Iris pigment epithelial cell (primary cell): Measurements from ENCODE around the gene SLC27A5.
"Not testable (repeated sequence)": the region's sequence is repeated elsewhere in the genome, so short reads cannot be mapped to it uniquely, and the experiment has no call there.

Experiments
- DNase-seq: peaks from one replicate; pipeline ENCODE4 v3.0.0-alpha.2; 2011; ENCODE audit warnings: low read depth

SLC27A5 gene

GRCh38 chr19:58497634-58498170 lies 14.1 kb downstream of the SLC27A5 start:
- DNase-seq, result no peak

GRCh38 chr19:58492265-58492664 lies 19.5 kb downstream of the SLC27A5 start:
- DNase-seq, result no peak

- DNase-seq, result no peak
Measured at GRCh38 chr19:58491393-58491792, 20.4 kb downstream of the SLC27A5 start.

- DNase-seq, result not testable (repeated sequence)
Measured at GRCh38 chr19:58484349-58484748, 27.4 kb downstream of the SLC27A5 start.

GRCh38 chr19:58483776-58484175 lies 28.0 kb downstream of the SLC27A5 start:
- no peak for DNase-seq

- no peak for DNase-seq
Measured at GRCh38 chr19:58482372-58482771, 29.4 kb downstream of the SLC27A5 start.

- no peak for DNase-seq
Measured at GRCh38 chr19:58480831-58481230, 31.0 kb downstream of the SLC27A5 start.

- DNase-seq, result no peak
Measured at GRCh38 chr19:58480481-58480830, 31.3 kb downstream of the SLC27A5 start.

GRCh38 chr19:58479736-58480480 lies 31.9 kb downstream of the SLC27A5 start:
- no peak for DNase-seq

GRCh38 chr19:58479303-58479702 lies 32.5 kb downstream of the SLC27A5 start:
- DNase-seq, result no peak

GRCh38 chr19:58477871-58478270 lies 33.9 kb downstream of the SLC27A5 start:
- DNase-seq, result no peak

GRCh38 chr19:58477130-58477529 lies 34.7 kb downstream of the SLC27A5 start:
- no peak for DNase-seq

GRCh38 chr19:58476498-58477015 lies 35.2 kb downstream of the SLC27A5 start:
- peak; percentile 18 for DNase-seq

GRCh38 chr19:58475714-58476497 lies 35.9 kb downstream of the SLC27A5 start, which contains the start of gene ZNF446:
ZNF446 (plus strand) TSS chr19:58476352; CDS start chr19:58477219, 867 bp downstream.
- peak; percentile 98 for DNase-seq

- no peak for DNase-seq
Measured at GRCh38 chr19:58474997-58475713, 36.6 kb downstream of the SLC27A5 start.

GRCh38 chr19:58474291-58474996 lies 37.3 kb downstream of the SLC27A5 start:
- DNase-seq, result peak; percentile 76

- DNase-seq, result no peak
Measured at GRCh38 chr19:58473775-58474174, 38.0 kb downstream of the SLC27A5 start.

GRCh38 chr19:58471736-58472135 lies 40.1 kb downstream of the SLC27A5 start:
- DNase-seq, result no peak

GRCh38 chr19:58470837-58471543 lies 40.8 kb downstream of the SLC27A5 start:
- DNase-seq, result not testable (repeated sequence)

- DNase-seq, result no peak
Measured at GRCh38 chr19:58469241-58470013, 42.4 kb downstream of the SLC27A5 start.
